ENCODE measurements around the gene SHC2.

GRCh38 chr19:435056-435706 is 25.7 kb downstream of the SHC2 start:
- TF ChIP-seq, protein P1, sequence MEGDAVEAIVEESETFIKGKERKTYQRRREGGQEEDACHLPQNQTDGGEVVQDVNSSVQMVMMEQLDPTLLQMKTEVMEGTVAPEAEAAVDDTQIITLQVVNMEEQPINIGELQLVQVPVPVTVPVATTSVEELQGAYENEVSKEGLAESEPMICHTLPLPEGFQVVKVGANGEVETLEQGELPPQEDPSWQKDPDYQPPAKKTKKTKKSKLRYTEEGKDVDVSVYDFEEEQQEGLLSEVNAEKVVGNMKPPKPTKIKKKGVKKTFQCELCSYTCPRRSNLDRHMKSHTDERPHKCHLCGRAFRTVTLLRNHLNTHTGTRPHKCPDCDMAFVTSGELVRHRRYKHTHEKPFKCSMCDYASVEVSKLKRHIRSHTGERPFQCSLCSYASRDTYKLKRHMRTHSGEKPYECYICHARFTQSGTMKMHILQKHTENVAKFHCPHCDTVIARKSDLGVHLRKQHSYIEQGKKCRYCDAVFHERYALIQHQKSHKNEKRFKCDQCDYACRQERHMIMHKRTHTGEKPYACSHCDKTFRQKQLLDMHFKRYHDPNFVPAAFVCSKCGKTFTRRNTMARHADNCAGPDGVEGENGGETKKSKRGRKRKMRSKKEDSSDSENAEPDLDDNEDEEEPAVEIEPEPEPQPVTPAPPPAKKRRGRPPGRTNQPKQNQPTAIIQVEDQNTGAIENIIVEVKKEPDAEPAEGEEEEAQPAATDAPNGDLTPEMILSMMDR (IDR thresholded peaks at IDR 0.05; ENCODE audit: insufficient read depth, low read depth, low read length), result no peak
- no peak for TF ChIP-seq EZH2 (IDR thresholded peaks at IDR 0.05; ENCODE audit: insufficient read depth, low read length)
